HCT116 (cell line): ENCODE results near the gene GRIFIN. TPM values are rescaled to one million over a fixed set of nuclear protein-coding genes. Genes with fewer than 3 reads are reported as not detected.

Experiments used
- ATAC-seq: fragments of 200-7000 bp; cut with Tn5 transposase; 2 replicates; pipeline ENCODE4 v1.9.1; 2020; ENCODE audit warnings: mild to moderate bottlenecking, moderate library complexity
- BruUV-seq: library from RNA; stranded (reverse); fragments of 400-500 nt; replicated peaks from 2 replicates; lab custom pipeline; 2021; lab: Mats Ljungman, UMichigan
- CTCF ChIA-PET: fragments of 300-600 bp; sonication (Branson Sonifier 250); formaldehyde crosslinking; loops from one replicate; lab custom pipeline; 2021; ENCODE audit warnings: antibody characterized with exemption; lab: Charles Lee
- POLR2A ChIA-PET: fragments of 300-600, 350-600 bp; sonication (Branson Sonifier 250); formaldehyde crosslinking; loops from one replicate; lab custom pipeline; 2021; ENCODE audit warnings: antibody characterized with exemption; lab: Charles Lee
- RAD21 ChIA-PET, 2 experiments: fragments of 300-600 bp; sonication (Branson Sonifier 250); formaldehyde crosslinking; loops; one replicate each; lab custom pipeline; 2023; ENCODE audit warnings: low total read pairs in 2 of 2; ENCODE audit not compliant: uncharacterized antibody in 2 of 2, unreplicated experiment in 2 of 2, low non-redundant PET in 1 of 2; lab: Charles Lee
- DNase-seq: peaks from one replicate; pipeline ENCODE4 v3.0.0-alpha.2; 2010; ENCODE audit warnings: low read depth, low spot score
- H2AFZ ChIP-seq: fragments of 200-600 bp; shearing (Covaris generic), sonication (generic); 2 replicates; pipeline ENCODE4 v1.6.1; 2017; ENCODE audit warnings: low read depth, mixed run types, mixed read lengths, antibody characterized with exemption, low read length; ENCODE audit not compliant: poor library complexity, severe bottlenecking
- H3K27ac ChIP-seq: 2 replicates; pipeline ENCODE4 v1.5.1; 2012; ENCODE audit warnings: low read depth, low read length
- H3K27me3 ChIP-seq: fragments of 200-600 bp; sonication (generic); 2 replicates; pipeline ENCODE4 v1.6.1; 2016; ENCODE audit warnings: mixed run types, low read length, mixed read lengths; ENCODE audit not compliant: insufficient read depth
- H3K36me3 ChIP-seq, 2 experiments: fragments of 200-500 bp in 1 of 2; fragments of 200-600 bp in 1 of 2; sonication (Bioruptor generic) in 1 of 2; sonication (generic) in 1 of 2; 2 replicates each; pipeline versions ENCODE4 v1.5.1 to v1.6.1; 2014 to 2016; ENCODE audit warnings: low read length in 2 of 2, inconsistent platforms in 1 of 2, mixed read lengths in 1 of 2, mixed run types in 1 of 2; ENCODE audit not compliant: insufficient read depth in 2 of 2, control insufficient read depth in 1 of 2
- H3K4me1 ChIP-seq, 2 experiments: fragments of 200-600 bp in 1 of 2; sonication (generic) in 1 of 2; 2 replicates each; pipeline versions ENCODE4 v1.5.1 to v1.6.1; 2012 to 2017; ENCODE audit warnings: low read length in 2 of 2, inconsistent platforms in 1 of 2, mild to moderate bottlenecking in 1 of 2, mixed read lengths in 1 of 2, mixed run types in 1 of 2, moderate library complexity in 1 of 2; ENCODE audit not compliant: insufficient read depth in 2 of 2, control insufficient read depth in 1 of 2
- H3K4me2 ChIP-seq: fragments of 200-600 bp; sonication (generic); 2 replicates; pipeline ENCODE4 v1.6.1; 2017; ENCODE audit warnings: mixed run types, low read length, mixed read lengths
- H3K4me3 ChIP-seq, 2 experiments: fragments of 200-600 bp in 1 of 2; sonication (generic) in 1 of 2; replicated peaks in 1 of 2; 2 replicates each; pipeline ENCODE4 v1.5.1; 2011 to 2016; ENCODE audit warnings: low read length in 2 of 2, control low read depth in 1 of 2, low read depth in 1 of 2, mild to moderate bottlenecking in 1 of 2, mixed read lengths in 1 of 2, mixed run types in 1 of 2
- H3K79me2 ChIP-seq: fragments of 200-600 bp; sonication (generic); 2 replicates; pipeline ENCODE4 v1.6.1; 2017; ENCODE audit warnings: mild to moderate bottlenecking, mixed run types, low read length, moderate library complexity, mixed read lengths; ENCODE audit not compliant: insufficient read depth
- H3K9ac ChIP-seq: fragments of 200-600 bp; sonication (generic); 2 replicates; pipeline ENCODE4 v1.6.1; 2016; ENCODE audit warnings: low read length, mixed read lengths
- H3K9me2 ChIP-seq: fragments of 200-600 bp; sonication (generic), shearing (Covaris generic); 2 replicates; pipeline ENCODE4 v1.6.1; 2017; ENCODE audit warnings: mixed run types, mild to moderate bottlenecking, moderate library complexity; ENCODE audit not compliant: insufficient read depth
- H3K9me3 ChIP-seq, 2 experiments: fragments of 200-500 bp in 1 of 2; fragments of 200-600 bp in 1 of 2; sonication (Bioruptor generic) in 1 of 2; sonication (generic) in 1 of 2; 2 replicates each; pipeline ENCODE4 v1.6.1; 2014 to 2017; ENCODE audit warnings: low read length in 2 of 2, mixed read lengths in 2 of 2, inconsistent platforms in 1 of 2, low read depth in 1 of 2, mild to moderate bottlenecking in 1 of 2, mixed run types in 1 of 2, moderate library complexity in 1 of 2; ENCODE audit not compliant: control insufficient read depth in 1 of 2, insufficient read depth in 1 of 2
- H4K20me1 ChIP-seq: fragments of 200-600 bp; sonication (generic), shearing (Covaris generic); 2 replicates; pipeline ENCODE4 v1.6.1; 2017; ENCODE audit warnings: mixed run types, mild to moderate bottlenecking, moderate library complexity; ENCODE audit not compliant: insufficient read depth
- ATF3 ChIP-seq: IDR thresholded peaks from 2 replicates; pipeline ENCODE4 v1.6.1; 2012
- CBX3 ChIP-seq: IDR thresholded peaks from 2 replicates; pipeline ENCODE4 v1.6.1; 2012; ENCODE audit warnings: low read depth
- EGR1 ChIP-seq: IDR thresholded peaks from 2 replicates; pipeline ENCODE4 v1.6.1; 2012; ENCODE audit warnings: low read depth
- EZH2 ChIP-seq: fragments of 200-600 bp; sonication (generic); IDR thresholded peaks from 2 replicates; pipeline ENCODE4 v1.6.1; 2017; ENCODE audit warnings: antibody characterized with exemption, mixed run types
- EZH2phosphoT487 ChIP-seq: fragments of 200-600 bp; IDR thresholded peaks from 2 replicates; pipeline ENCODE4 v1.6.1; 2018; ENCODE audit warnings: antibody characterized with exemption, borderline replicate concordance
- FOSL1 ChIP-seq: IDR thresholded peaks from 2 replicates; pipeline ENCODE4 v1.6.1; 2012; ENCODE audit warnings: low read depth
- POLR2A ChIP-seq: IDR thresholded peaks from 2 replicates; pipeline ENCODE4 v1.7.0; 2011; ENCODE audit warnings: borderline replicate concordance; ENCODE audit not compliant: insufficient read depth, insufficient read length; ENCODE audit errors: extremely low read depth
- RAD21 ChIP-seq: IDR thresholded peaks from 2 replicates; pipeline ENCODE4 v1.6.1; 2012; ENCODE audit warnings: low read depth, mild to moderate bottlenecking
- TCF7L2 ChIP-seq: IDR thresholded peaks from 2 replicates; pipeline ENCODE4 v1.7.0; 2011; ENCODE audit warnings: borderline replicate concordance, inconsistent platforms; ENCODE audit not compliant: insufficient read depth, insufficient read length; ENCODE audit errors: extremely low read depth
- YY1 ChIP-seq: IDR thresholded peaks from 2 replicates; pipeline ENCODE4 v1.6.1; 2011; ENCODE audit warnings: low read length, low read depth, moderate library complexity, mild to moderate bottlenecking; ENCODE audit not compliant: insufficient replicate concordance; ENCODE audit errors: extremely low read depth
- ZFX ChIP-seq: fragments of 450-650 bp; IDR thresholded peaks from 2 replicates; pipeline ENCODE4 v1.6.1; 2017
- ZNF274 ChIP-seq: fragments of 200-500 bp; sonication (Bioruptor generic); IDR thresholded peaks from 2 replicates; pipeline ENCODE4 v1.6.1; 2014; ENCODE audit warnings: mild to moderate bottlenecking, low read depth, low read length, inconsistent platforms
- intact Hi-C: fragments of 100-400 bp; cut with micrococcal nuclease; formaldehyde crosslinking; loops from 2 replicates; pipeline ENCODE4 v1.10.0; 2022
- total RNA-seq: library from RNA; stranded (reverse); gene quantifications from one replicate; pipeline ENCODE4 v1.2.1, GENCODE V29; 2021; ENCODE audit not compliant: unreplicated experiment
- TF ChIP-seq, protein P1 (sequence below), 3 experiments: fragments of 200-600 bp in 1 of 3; sonication (generic) in 1 of 3; IDR thresholded peaks in 2 of 3; conservative IDR thresholded peaks in 1 of 3; 2 replicates each; pipeline ENCODE4 v1.5.1; 2012 to 2017; ENCODE audit warnings: low read depth in 2 of 3, low read length in 2 of 3, antibody characterized with exemption in 1 of 3, borderline replicate concordance in 1 of 3, control low read depth in 1 of 3, mild to moderate bottlenecking in 1 of 3, mixed read lengths in 1 of 3, mixed run types in 1 of 3, moderate library complexity in 1 of 3; ENCODE audit not compliant: insufficient read depth in 1 of 3
- TF ChIP-seq, protein P2 (sequence below): IDR thresholded peaks from 2 replicates; pipeline ENCODE4 v1.6.1; 2012; ENCODE audit warnings: low read depth

Gene GRIFIN
- total RNA-seq, 1 experiment from 2014 or later = not detected

GRCh38 chr7:2512713-2513112 is 36.5 kb upstream of the GRIFIN start:
- no TSS peak for BruUV-seq
- no peak overlapping the region for H3K27ac ChIP-seq
- ChIA-PET POLR2A (no interaction called here), RAD21 (no interaction called here), CTCF (no interaction called here)
- peaks cover 4 to 10% of the 10 kb centered on the region in 2 experiments; a peak in 2 of 4 replicates for H3K4me1 ChIP-seq
- H3K4me3 ChIP-seq = no peak overlapping the region
- intact Hi-C loops = no loop called here
- H3K36me3 ChIP-seq = no peaks in the 10 kb centered on the region
- no peak overlapping the region for H2AFZ ChIP-seq
- DNase-seq (no peak), ATAC-seq (no peak)
- H3K27me3 ChIP-seq = no peaks in the 10 kb centered on the region
- no peak overlapping the region for H3K9ac ChIP-seq
- TF ChIP-seq FOSL1 = no peak
- no peak for TF ChIP-seq POLR2A
- TF ChIP-seq ZFX = no peak
- no peak for TF ChIP-seq EGR1
- TF ChIP-seq EZH2 = no peak
- no peak for TF ChIP-seq YY1
- TF ChIP-seq ZNF274 = no peak
- TF ChIP-seq, protein P1, sequence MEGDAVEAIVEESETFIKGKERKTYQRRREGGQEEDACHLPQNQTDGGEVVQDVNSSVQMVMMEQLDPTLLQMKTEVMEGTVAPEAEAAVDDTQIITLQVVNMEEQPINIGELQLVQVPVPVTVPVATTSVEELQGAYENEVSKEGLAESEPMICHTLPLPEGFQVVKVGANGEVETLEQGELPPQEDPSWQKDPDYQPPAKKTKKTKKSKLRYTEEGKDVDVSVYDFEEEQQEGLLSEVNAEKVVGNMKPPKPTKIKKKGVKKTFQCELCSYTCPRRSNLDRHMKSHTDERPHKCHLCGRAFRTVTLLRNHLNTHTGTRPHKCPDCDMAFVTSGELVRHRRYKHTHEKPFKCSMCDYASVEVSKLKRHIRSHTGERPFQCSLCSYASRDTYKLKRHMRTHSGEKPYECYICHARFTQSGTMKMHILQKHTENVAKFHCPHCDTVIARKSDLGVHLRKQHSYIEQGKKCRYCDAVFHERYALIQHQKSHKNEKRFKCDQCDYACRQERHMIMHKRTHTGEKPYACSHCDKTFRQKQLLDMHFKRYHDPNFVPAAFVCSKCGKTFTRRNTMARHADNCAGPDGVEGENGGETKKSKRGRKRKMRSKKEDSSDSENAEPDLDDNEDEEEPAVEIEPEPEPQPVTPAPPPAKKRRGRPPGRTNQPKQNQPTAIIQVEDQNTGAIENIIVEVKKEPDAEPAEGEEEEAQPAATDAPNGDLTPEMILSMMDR (IDR thresholded peaks at IDR 0.05 in 2 of 3, conservative IDR thresholded peaks at IDR 0.05 in 1 of 3; ENCODE audit: borderline replicate concordance in 1 of 3, insufficient read depth in 1 of 3, low read depth in 2 of 3, low read length in 2 of 3) = no peak
- TF ChIP-seq, protein P2, sequence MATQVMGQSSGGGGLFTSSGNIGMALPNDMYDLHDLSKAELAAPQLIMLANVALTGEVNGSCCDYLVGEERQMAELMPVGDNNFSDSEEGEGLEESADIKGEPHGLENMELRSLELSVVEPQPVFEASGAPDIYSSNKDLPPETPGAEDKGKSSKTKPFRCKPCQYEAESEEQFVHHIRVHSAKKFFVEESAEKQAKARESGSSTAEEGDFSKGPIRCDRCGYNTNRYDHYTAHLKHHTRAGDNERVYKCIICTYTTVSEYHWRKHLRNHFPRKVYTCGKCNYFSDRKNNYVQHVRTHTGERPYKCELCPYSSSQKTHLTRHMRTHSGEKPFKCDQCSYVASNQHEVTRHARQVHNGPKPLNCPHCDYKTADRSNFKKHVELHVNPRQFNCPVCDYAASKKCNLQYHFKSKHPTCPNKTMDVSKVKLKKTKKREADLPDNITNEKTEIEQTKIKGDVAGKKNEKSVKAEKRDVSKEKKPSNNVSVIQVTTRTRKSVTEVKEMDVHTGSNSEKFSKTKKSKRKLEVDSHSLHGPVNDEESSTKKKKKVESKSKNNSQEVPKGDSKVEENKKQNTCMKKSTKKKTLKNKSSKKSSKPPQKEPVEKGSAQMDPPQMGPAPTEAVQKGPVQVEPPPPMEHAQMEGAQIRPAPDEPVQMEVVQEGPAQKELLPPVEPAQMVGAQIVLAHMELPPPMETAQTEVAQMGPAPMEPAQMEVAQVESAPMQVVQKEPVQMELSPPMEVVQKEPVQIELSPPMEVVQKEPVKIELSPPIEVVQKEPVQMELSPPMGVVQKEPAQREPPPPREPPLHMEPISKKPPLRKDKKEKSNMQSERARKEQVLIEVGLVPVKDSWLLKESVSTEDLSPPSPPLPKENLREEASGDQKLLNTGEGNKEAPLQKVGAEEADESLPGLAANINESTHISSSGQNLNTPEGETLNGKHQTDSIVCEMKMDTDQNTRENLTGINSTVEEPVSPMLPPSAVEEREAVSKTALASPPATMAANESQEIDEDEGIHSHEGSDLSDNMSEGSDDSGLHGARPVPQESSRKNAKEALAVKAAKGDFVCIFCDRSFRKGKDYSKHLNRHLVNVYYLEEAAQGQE = no peak
- no peak for TF ChIP-seq CBX3
- no peak for TF ChIP-seq RAD21
- TF ChIP-seq TCF7L2 = no peak
- TF ChIP-seq ATF3 = no peak
- TF ChIP-seq EZH2phosphoT487 = no peak
- no peaks in the 10 kb centered on the region for H3K79me2 ChIP-seq
- H4K20me1 ChIP-seq = no peaks in the 10 kb centered on the region
- no peak overlapping the region for H3K4me2 ChIP-seq
- H3K9me3 ChIP-seq = no peaks in the 10 kb centered on the region
- no peaks in the 10 kb centered on the region for H3K9me2 ChIP-seq
